ENCODE results near the gene USH2A.

DNA sequence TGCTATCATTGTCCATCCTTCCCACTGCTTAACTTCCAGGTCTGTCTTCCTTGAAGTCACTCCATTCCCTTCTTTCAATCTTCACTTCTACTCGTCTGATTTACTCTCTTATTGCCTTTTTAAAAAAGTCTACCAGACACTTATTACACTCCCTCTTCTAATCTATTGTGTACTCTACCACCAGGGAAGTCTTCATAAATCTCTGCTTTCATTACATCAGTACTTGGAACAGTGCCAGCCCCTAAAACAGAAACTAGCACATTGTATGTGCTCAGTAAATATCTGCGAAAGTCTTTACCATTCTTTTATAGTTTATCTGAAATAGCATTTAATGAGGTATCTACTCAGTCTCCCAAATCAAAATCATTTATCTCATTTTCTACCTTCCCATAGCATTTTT is 236.4 kb downstream of the USH2A start:
- TF ChIP-seq EP300 (IDR thresholded peaks at IDR 0.05) (no peak), POLR2A (IDR thresholded peaks at IDR 0.05) (no peak)
- TF ChIP-seq, protein P1, sequence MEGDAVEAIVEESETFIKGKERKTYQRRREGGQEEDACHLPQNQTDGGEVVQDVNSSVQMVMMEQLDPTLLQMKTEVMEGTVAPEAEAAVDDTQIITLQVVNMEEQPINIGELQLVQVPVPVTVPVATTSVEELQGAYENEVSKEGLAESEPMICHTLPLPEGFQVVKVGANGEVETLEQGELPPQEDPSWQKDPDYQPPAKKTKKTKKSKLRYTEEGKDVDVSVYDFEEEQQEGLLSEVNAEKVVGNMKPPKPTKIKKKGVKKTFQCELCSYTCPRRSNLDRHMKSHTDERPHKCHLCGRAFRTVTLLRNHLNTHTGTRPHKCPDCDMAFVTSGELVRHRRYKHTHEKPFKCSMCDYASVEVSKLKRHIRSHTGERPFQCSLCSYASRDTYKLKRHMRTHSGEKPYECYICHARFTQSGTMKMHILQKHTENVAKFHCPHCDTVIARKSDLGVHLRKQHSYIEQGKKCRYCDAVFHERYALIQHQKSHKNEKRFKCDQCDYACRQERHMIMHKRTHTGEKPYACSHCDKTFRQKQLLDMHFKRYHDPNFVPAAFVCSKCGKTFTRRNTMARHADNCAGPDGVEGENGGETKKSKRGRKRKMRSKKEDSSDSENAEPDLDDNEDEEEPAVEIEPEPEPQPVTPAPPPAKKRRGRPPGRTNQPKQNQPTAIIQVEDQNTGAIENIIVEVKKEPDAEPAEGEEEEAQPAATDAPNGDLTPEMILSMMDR (IDR thresholded peaks at IDR 0.05): no peak

Data from gastroesophageal sphincter (tissue), 3 donors.